Measurements from ENCODE around the gene RANBP9. TPM values are rescaled to one million over a fixed set of nuclear protein-coding genes. Genes with fewer than 3 reads are reported as not detected.
A peak's percentile ranks its signal among the peaks of the same experiment; 100 is the strongest.

Gene RANBP9
- total and polyA plus RNA-seq, 9 of the 15 experiments (the other 6 are each of a cell fraction or from before 2014, with no cell fraction given), result 27.5 to 130 (median 61.5) TPM

GRCh38 chr6:13711733-13712598, at the start of gene RANBP9 (continued):
- TF ChIP-seq ZBTB9 (CRISPR knock-in tag; IDR thresholded peaks at IDR 0.05) (peak; percentile 91), TGIF2 (CRISPR knock-in tag; IDR thresholded peaks at IDR 0.05) (peak; percentile 67; the same call in 1 of the 2 replicates), TBL1XR1 (IDR thresholded peaks at IDR 0.05; ENCODE audit: low read length in 2 of 2) (peak in 1 of 2 experiments; percentile 75; a peak in 3 of 4 replicates), GTF3C2 (IDR thresholded peaks at IDR 0.05; ENCODE audit: borderline replicate concordance, extremely low read depth, insufficient read length) (no peak), KHSRP (IDR thresholded peaks at IDR 0.05) (no peak), ZBTB43 (CRISPR knock-in tag; IDR thresholded peaks at IDR 0.05) (no peak), THAP12 (CRISPR knock-in tag; IDR thresholded peaks at IDR 0.05) (peak; percentile 58; the same call in 1 of the 2 replicates)

All from K562 (cell line).